GM23338 (cell line): ENCODE data around the gene ARMC9. TPM values are rescaled to one million over a fixed set of nuclear protein-coding genes. Genes with fewer than 3 reads are reported as not detected.

Experiments used
- ATAC-seq: fragments of 200-7000 bp; cut with Tn5 transposase; 3 replicates; pipeline ENCODE4 v1.9.1; 2020
- DNase-seq: peaks from one replicate; pipeline ENCODE4 v3.0.0-alpha.2; 2015; ENCODE audit warnings: low spot score
- H2AFZ ChIP-seq: fragments of 200-600 bp; sonication (generic); 2 replicates; pipeline ENCODE4 v1.8.0; 2016; ENCODE audit warnings: antibody characterized with exemption, mild to moderate bottlenecking, moderate library complexity
- H3F3A ChIP-seq: fragments of 200-600 bp; sonication (generic); replicated peaks from 2 replicates; pipeline ENCODE4 v1.8.0; 2017; ENCODE audit warnings: antibody characterized with exemption, mixed run types, low read depth
- H3K27ac ChIP-seq: fragments of 200-600 bp; sonication (generic); 2 replicates; pipeline ENCODE4 v1.6.1; 2016; ENCODE audit warnings: low read depth
- H3K27me3 ChIP-seq: fragments of 200-600 bp; sonication (generic); 2 replicates; pipeline ENCODE4 v1.8.0; 2016; ENCODE audit warnings: mild to moderate bottlenecking, mixed run types, moderate library complexity; ENCODE audit not compliant: insufficient read depth
- H3K36me3 ChIP-seq: fragments of 200-600 bp; sonication (generic); 2 replicates; pipeline ENCODE4 v1.8.0; 2016; ENCODE audit warnings: mild to moderate bottlenecking; ENCODE audit not compliant: insufficient read depth
- H3K4me1 ChIP-seq: fragments of 200-600 bp; sonication (generic); 2 replicates; pipeline ENCODE4 v1.8.0; 2016; ENCODE audit warnings: mild to moderate bottlenecking, moderate library complexity; ENCODE audit not compliant: insufficient read depth
- H3K4me2 ChIP-seq: fragments of 200-600 bp; sonication (generic); 2 replicates; pipeline ENCODE4 v1.7.1; 2017; ENCODE audit warnings: mixed run types
- H3K4me3 ChIP-seq: fragments of 200-600 bp; sonication (generic); 2 replicates; pipeline ENCODE4 v1.6.1; 2016; ENCODE audit warnings: mixed run types
- H3K79me2 ChIP-seq: fragments of 200-600 bp; sonication (generic); replicated peaks from 2 replicates; pipeline ENCODE4 v1.8.0; 2017; ENCODE audit warnings: mild to moderate bottlenecking; ENCODE audit not compliant: insufficient read depth
- H3K9me2 ChIP-seq: fragments of 200-600 bp; sonication (generic); 2 replicates; pipeline ENCODE4 v1.8.0; 2017; ENCODE audit not compliant: insufficient read depth
- H4K20me1 ChIP-seq: fragments of 200-600 bp; sonication (generic); replicated peaks from 2 replicates; pipeline ENCODE4 v1.8.0; 2017; ENCODE audit warnings: mild to moderate bottlenecking; ENCODE audit not compliant: insufficient read depth
- H3K27ac Mint-ChIP-seq: 2 replicates; pipeline ENCODE4 v1.8.0; 2020; ENCODE audit warnings: inconsistent platforms, mild to moderate bottlenecking, moderate library complexity, mixed read lengths
- H3K27me3 Mint-ChIP-seq: 3 replicates; pipeline ENCODE4 v1.8.0; 2022; ENCODE audit warnings: low read depth, mild to moderate bottlenecking, moderate library complexity, mixed read lengths, inconsistent platforms; ENCODE audit not compliant: insufficient read depth, poor library complexity
- H3K36me3 Mint-ChIP-seq: 3 replicates; pipeline ENCODE4 v1.8.0; 2021; ENCODE audit warnings: low read depth, mild to moderate bottlenecking, inconsistent platforms, moderate library complexity, mixed read lengths
- H3K4me1 Mint-ChIP-seq: 3 replicates; pipeline ENCODE4 v1.8.0; 2020; ENCODE audit warnings: mild to moderate bottlenecking, inconsistent platforms, mixed read lengths
- H3K4me3 Mint-ChIP-seq: 3 replicates; pipeline ENCODE4 v1.8.0; 2021; ENCODE audit warnings: moderate library complexity, mild to moderate bottlenecking, inconsistent platforms, mixed read lengths
- H3K9me3 Mint-ChIP-seq: 3 replicates; pipeline ENCODE4 v1.8.0; 2020; ENCODE audit warnings: moderate library complexity, mild to moderate bottlenecking, inconsistent platforms, mixed read lengths
- CTCF ChIP-seq, 2 experiments: fragments of 200-600 bp in 1 of 2; sonication (generic) in 1 of 2; conservative IDR thresholded peaks; 2 replicates each; pipeline versions ENCODE4 v1.5.1 to v1.6.1; 2016 to 2017; ENCODE audit warnings: antibody characterized with exemption in 2 of 2, low read depth in 2 of 2, mild to moderate bottlenecking in 2 of 2, moderate library complexity in 1 of 2
- ETS1 ChIP-seq: IDR thresholded peaks from 2 replicates; pipeline ENCODE4 v1.6.1; 2016; ENCODE audit warnings: antibody characterized with exemption
- EZH2 ChIP-seq: fragments of 200-600 bp; sonication (generic); IDR thresholded peaks from one replicate; pipeline ENCODE4 v1.8.0; 2017; ENCODE audit warnings: antibody characterized with exemption, mild to moderate bottlenecking, low read depth; ENCODE audit not compliant: unreplicated experiment
- JUNB ChIP-seq: IDR thresholded peaks from one replicate; pipeline ENCODE4 v1.6.1; 2016; ENCODE audit warnings: antibody characterized with exemption; ENCODE audit not compliant: unreplicated experiment
- NANOG ChIP-seq: IDR thresholded peaks from 2 replicates; pipeline ENCODE4 v1.6.1; 2016; ENCODE audit warnings: antibody characterized with exemption, borderline replicate concordance
- POLR2AphosphoS5 ChIP-seq: IDR thresholded peaks from 2 replicates; pipeline ENCODE4 v1.6.1; 2016; ENCODE audit warnings: antibody characterized with exemption, low read depth
- STAT1 ChIP-seq: IDR thresholded peaks from one replicate; pipeline ENCODE4 v1.6.1; 2016; ENCODE audit warnings: antibody characterized with exemption; ENCODE audit not compliant: unreplicated experiment
- ZNF114 ChIP-seq: fragments of 250-450 bp; sonication (Bioruptor Pico); IDR thresholded peaks from 2 replicates; pipeline ENCODE4 v1.5.0; 2020; ENCODE audit warnings: mild to moderate bottlenecking, moderate library complexity
- ZNF331 ChIP-seq: fragments of 250-450 bp; sonication (Bioruptor Pico); IDR thresholded peaks from 2 replicates; pipeline ENCODE4 v1.5.0; 2020; ENCODE audit warnings: low read depth, mild to moderate bottlenecking, moderate library complexity
- polyA plus RNA-seq: library from polyadenylated mRNA; unstranded; fragments of >200 nt; fragmentation: Nextera tagmentation; extraction: Ambion mirVana; gene quantifications from 2 replicates; pipeline ENCODE4 v1.2.1, GENCODE V29; 2016
- total RNA-seq: library from RNA; depleted of rRNA; stranded (reverse); fragments of >200 nt; shearing (Covaris generic); gene quantifications from 2 replicates; pipeline ENCODE4 v1.2.3, GENCODE V29; 2014
- TF ChIP-seq, protein P1 (sequence below): fragments of 250-450 bp; sonication (Bioruptor Pico); IDR thresholded peaks from 2 replicates; pipeline ENCODE4 v1.5.0; 2020; ENCODE audit warnings: mild to moderate bottlenecking, moderate library complexity

ARMC9 gene
- total and polyA plus RNA-seq, 2 experiments from 2014 or later: 29.2 to 56.0 TPM

DNA sequence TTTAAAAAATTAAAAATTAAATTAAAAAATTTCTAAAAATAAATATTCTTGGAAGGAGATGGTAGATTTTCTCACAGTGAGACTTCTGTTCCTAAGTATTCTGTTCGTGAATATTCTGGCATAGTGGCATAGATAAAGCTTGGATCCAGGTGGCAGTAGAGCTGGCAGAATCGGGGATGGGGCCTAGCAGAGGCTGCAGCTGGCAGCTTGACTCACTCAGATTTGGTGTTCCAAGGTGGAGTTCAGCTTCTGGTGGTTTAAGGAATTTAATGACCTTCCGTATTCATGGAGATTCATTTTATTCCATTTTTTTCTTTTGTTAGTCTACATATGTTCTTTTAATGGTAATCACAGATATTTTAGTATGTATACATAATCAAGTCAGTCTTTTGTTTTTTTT is 19.9 kb downstream of the ARMC9 start:
- TF ChIP-seq POLR2AphosphoS5: no peak
- no peak for TF ChIP-seq ZNF331
- TF ChIP-seq ZNF114: no peak
- no peak for TF ChIP-seq EZH2
- no peak for TF ChIP-seq NANOG
- no peak for TF ChIP-seq CTCF (conservative IDR thresholded peaks at IDR 0.05; ENCODE audit: low read depth in 2 of 2)
- TF ChIP-seq, protein P1, sequence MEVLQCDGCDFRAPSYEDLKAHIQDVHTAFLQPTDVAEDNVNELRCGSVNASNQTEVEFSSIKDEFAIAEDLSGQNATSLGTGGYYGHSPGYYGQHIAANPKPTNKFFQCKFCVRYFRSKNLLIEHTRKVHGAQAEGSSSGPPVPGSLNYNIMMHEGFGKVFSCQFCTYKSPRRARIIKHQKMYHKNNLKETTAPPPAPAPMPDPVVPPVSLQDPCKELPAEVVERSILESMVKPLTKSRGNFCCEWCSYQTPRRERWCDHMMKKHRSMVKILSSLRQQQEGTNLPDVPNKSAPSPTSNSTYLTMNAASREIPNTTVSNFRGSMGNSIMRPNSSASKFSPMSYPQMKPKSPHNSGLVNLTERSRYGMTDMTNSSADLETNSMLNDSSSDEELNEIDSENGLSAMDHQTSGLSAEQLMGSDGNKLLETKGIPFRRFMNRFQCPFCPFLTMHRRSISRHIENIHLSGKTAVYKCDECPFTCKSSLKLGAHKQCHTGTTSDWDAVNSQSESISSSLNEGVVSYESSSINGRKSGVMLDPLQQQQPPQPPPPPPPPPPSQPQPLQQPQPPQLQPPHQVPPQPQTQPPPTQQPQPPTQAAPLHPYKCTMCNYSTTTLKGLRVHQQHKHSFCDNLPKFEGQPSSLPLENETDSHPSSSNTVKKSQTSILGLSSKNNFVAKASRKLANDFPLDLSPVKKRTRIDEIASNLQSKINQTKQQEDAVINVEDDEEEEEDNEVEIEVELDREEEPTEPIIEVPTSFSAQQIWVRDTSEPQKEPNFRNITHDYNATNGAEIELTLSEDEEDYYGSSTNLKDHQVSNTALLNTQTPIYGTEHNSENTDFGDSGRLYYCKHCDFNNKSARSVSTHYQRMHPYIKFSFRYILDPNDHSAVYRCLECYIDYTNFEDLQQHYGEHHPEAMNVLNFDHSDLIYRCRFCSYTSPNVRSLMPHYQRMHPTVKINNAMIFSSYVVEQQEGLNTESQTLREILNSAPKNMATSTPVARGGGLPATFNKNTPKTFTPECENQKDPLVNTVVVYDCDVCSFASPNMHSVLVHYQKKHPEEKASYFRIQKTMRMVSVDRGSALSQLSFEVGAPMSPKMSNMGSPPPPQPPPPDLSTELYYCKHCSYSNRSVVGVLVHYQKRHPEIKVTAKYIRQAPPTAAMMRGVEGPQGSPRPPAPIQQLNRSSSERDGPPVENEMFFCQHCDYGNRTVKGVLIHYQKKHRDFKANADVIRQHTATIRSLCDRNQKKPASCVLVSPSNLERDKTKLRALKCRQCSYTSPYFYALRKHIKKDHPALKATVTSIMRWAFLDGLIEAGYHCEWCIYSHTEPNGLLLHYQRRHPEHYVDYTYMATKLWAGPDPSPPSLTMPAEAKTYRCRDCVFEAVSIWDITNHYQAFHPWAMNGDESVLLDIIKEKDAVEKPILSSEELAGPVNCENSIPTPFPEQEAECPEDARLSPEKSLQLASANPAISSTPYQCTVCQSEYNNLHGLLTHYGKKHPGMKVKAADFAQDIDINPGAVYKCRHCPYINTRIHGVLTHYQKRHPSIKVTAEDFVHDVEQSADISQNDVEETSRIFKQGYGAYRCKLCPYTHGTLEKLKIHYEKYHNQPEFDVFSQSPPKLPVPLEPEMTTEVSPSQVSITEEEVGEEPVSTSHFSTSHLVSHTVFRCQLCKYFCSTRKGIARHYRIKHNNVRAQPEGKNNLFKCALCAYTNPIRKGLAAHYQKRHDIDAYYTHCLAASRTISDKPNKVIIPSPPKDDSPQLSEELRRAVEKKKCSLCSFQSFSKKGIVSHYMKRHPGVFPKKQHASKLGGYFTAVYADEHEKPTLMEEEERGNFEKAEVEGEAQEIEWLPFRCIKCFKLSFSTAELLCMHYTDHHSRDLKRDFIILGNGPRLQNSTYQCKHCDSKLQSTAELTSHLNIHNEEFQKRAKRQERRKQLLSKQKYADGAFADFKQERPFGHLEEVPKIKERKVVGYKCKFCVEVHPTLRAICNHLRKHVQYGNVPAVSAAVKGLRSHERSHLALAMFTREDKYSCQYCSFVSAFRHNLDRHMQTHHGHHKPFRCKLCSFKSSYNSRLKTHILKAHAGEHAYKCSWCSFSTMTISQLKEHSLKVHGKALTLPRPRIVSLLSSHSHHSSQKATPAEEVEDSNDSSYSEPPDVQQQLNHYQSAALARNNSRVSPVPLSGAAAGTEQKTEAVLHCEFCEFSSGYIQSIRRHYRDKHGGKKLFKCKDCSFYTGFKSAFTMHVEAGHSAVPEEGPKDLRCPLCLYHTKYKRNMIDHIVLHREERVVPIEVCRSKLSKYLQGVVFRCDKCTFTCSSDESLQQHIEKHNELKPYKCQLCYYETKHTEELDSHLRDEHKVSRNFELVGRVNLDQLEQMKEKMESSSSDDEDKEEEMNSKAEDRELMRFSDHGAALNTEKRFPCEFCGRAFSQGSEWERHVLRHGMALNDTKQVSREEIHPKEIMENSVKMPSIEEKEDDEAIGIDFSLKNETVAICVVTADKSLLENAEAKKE (CRISPR knock-in tag): no peak
- TF ChIP-seq ETS1: no peak
- TF ChIP-seq JUNB: no peak
- no peak for TF ChIP-seq STAT1
- H3K36me3 Mint-ChIP-seq: peaks cover 61% of the 10 kb centered on the region

More for the DNA sequence above, 19.9 kb downstream of the ARMC9 start:
- no peaks in the 10 kb centered on the region for H3K27me3 Mint-ChIP-seq
- Histone ChIP-seq H3K4me2 (no peak overlapping the region), H3K4me1 (no peaks in the 10 kb centered on the region), H3K36me3 (peaks cover 21% of the 10 kb centered on the region), H4K20me1 (no peaks in the 10 kb centered on the region), H2AFZ (no peak overlapping the region), H3K9me2 (no peaks in the 10 kb centered on the region), H3K27ac (no peak overlapping the region; the same call in 1 of the 2 replicates), H3K4me3 (no peak overlapping the region), H3F3A (no peaks in the 10 kb centered on the region), H3K27me3 (no peaks in the 10 kb centered on the region), H3K79me2 (no peaks in the 10 kb centered on the region)
- no peak for ATAC-seq
- no peaks in the 10 kb centered on the region for H3K4me1 Mint-ChIP-seq
- H3K4me3 Mint-ChIP-seq: no peak overlapping the region
- DNase-seq: no peak
- no peak overlapping the region for H3K27ac Mint-ChIP-seq
- H3K9me3 Mint-ChIP-seq: no peaks in the 10 kb centered on the region
